GM19467 (cell line): ENCODE data around the gene AKAP8L.
A peak's percentile ranks its signal among the peaks of the same experiment; 100 is the strongest.
"Not testable (repeated sequence)": the region's sequence is repeated elsewhere in the genome, so short reads cannot be mapped to it uniquely, and the experiment has no call there.

Experiments
- ATAC-seq: cut with Tn5 transposase; IDR thresholded peaks from one replicate; pipeline ENCODE4 v1.9.1; 2021; ENCODE audit warnings: mild to moderate bottlenecking, moderate library complexity; ENCODE audit not compliant: unreplicated experiment

The AKAP8L gene

GRCh38 chr19:15393963-15394362, 24.8 kb downstream of the AKAP8L start:
- ATAC-seq: no peak

GRCh38 chr19:15390814-15391213, 28.0 kb downstream of the AKAP8L start:
- no peak for ATAC-seq

GRCh38 chr19:15381864-15382263, 36.9 kb downstream of the AKAP8L start:
- ATAC-seq: no peak

- ATAC-seq: no peak
These were observed 37.4 kb downstream of the AKAP8L start for GRCh38 chr19:15381429-15381828.

GRCh38 chr19:15379999-15380647, 38.7 kb downstream of the AKAP8L start:
- ATAC-seq: peak; percentile 21

GRCh38 chr19:15379083-15379998, 39.4 kb downstream of the AKAP8L start, which contains the start of gene AKAP8:
AKAP8 (minus strand) TSS chr19:15379787; CDS start chr19:15379731, 56 bp downstream.
- peak; percentile 82 for ATAC-seq

- no peak for ATAC-seq
These were observed 40.2 kb downstream of the AKAP8L start for GRCh38 chr19:15378534-15379082.

- ATAC-seq: no peak
These were observed 43.9 kb downstream of the AKAP8L start for GRCh38 chr19:15374796-15375440.

- ATAC-seq: no peak
These were observed 44.6 kb downstream of the AKAP8L start for GRCh38 chr19:15374105-15374651.

GRCh38 chr19:15373644-15374043, 45.1 kb downstream of the AKAP8L start:
- ATAC-seq: no peak

GRCh38 chr19:15372891-15373301, 45.9 kb downstream of the AKAP8L start:
- no peak for ATAC-seq

- ATAC-seq: no peak
These were observed 46.3 kb downstream of the AKAP8L start for GRCh38 chr19:15372470-15372869.

- no peak for ATAC-seq
These were observed 46.9 kb downstream of the AKAP8L start for GRCh38 chr19:15371786-15372380.

GRCh38 chr19:15371119-15371518, 47.7 kb downstream of the AKAP8L start:
- no peak for ATAC-seq

- no peak for ATAC-seq
These were observed 49.2 kb downstream of the AKAP8L start for GRCh38 chr19:15369594-15369891.

- no peak for ATAC-seq
These were observed 49.8 kb downstream of the AKAP8L start for GRCh38 chr19:15368798-15369593.

- ATAC-seq: no peak
These were observed 50.6 kb downstream of the AKAP8L start for GRCh38 chr19:15368051-15368632.

GRCh38 chr19:15367439-15367838, 51.3 kb downstream of the AKAP8L start:
- ATAC-seq: no peak

GRCh38 chr19:15365264-15365663, 53.5 kb downstream of the AKAP8L start:
- ATAC-seq: no peak

- ATAC-seq: not testable (repeated sequence)
These were observed 55.0 kb downstream of the AKAP8L start for GRCh38 chr19:15363791-15364190.
